ENCODE results near the gene FGFR1OP2.

Gene FGFR1OP2

DNA sequence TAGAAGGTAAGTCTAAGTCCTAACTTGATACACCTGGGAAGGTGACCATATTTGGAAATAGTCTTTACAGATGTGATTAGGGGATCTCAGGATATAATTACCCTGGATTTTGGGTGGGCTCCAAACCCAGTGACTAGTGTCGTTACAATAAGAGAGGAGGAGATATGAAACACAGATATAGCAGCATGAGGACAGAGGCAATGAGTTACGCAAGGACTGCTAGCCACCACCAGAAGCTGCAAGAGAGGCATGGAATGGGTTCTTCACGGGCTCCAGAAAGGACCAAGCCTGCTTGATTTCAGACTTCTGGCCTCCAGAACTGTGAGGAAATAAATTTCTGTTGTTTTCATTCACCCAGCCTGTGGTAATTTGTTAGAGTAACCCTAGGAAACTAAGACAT lies 28.6 kb downstream of the FGFR1OP2 start (continued):
- no peak for TF ChIP-seq ZFP3 (CRISPR knock-in tag; IDR thresholded peaks at IDR 0.05)
- TF ChIP-seq ZNF70 (CRISPR knock-in tag; IDR thresholded peaks at IDR 0.05) = no peak
- no peak for TF ChIP-seq ZNF8 (CRISPR knock-in tag; IDR thresholded peaks at IDR 0.05)
- no peak for TF ChIP-seq ZNF565 (CRISPR knock-in tag; conservative IDR thresholded peaks at IDR 0.05; ENCODE audit: low read depth)
- no peak for TF ChIP-seq OSR1 (CRISPR knock-in tag; IDR thresholded peaks at IDR 0.05)
- TF ChIP-seq, protein P1, sequence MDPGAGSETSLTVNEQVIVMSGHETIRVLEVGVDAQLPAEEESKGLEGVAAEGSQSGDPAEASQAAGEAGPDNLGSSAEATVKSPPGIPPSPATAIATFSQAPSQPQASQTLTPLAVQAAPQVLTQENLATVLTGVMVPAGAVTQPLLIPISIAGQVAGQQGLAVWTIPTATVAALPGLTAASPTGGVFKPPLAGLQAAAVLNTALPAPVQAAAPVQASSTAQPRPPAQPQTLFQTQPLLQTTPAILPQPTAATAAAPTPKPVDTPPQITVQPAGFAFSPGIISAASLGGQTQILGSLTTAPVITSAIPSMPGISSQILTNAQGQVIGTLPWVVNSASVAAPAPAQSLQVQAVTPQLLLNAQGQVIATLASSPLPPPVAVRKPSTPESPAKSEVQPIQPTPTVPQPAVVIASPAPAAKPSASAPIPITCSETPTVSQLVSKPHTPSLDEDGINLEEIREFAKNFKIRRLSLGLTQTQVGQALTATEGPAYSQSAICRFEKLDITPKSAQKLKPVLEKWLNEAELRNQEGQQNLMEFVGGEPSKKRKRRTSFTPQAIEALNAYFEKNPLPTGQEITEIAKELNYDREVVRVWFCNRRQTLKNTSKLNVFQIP (CRISPR knock-in tag; IDR thresholded peaks at IDR 0.05; ENCODE audit: borderline replicate concordance, low read depth) = no peak

DNA sequence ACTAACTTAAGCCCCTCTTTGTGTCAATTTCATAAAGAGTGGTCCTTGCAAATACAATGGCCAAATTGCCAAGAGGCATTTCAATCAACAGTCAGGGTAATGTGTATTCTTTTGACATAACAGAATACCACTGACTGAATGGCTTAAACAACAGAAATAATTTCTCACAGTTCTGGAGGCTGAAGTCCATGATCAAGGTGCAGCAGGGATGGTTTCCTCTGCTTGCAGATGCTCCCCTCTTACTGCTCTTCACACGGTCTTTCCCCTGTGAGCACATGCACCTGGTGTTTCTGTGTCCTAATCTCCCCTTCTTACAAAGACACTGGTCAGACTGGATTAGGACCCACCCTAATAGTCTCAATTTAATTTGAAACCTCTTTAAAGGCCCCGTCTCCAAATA lies 31.9 kb downstream of the FGFR1OP2 start:
- no peak for ATAC-seq
- TF ChIP-seq, protein P1 (CRISPR knock-in tag; IDR thresholded peaks at IDR 0.05; ENCODE audit: borderline replicate concordance, low read depth) = no peak
- TF ChIP-seq TOX (CRISPR knock-in tag; IDR thresholded peaks at IDR 0.05; ENCODE audit: borderline replicate concordance) = no peak

DNA sequence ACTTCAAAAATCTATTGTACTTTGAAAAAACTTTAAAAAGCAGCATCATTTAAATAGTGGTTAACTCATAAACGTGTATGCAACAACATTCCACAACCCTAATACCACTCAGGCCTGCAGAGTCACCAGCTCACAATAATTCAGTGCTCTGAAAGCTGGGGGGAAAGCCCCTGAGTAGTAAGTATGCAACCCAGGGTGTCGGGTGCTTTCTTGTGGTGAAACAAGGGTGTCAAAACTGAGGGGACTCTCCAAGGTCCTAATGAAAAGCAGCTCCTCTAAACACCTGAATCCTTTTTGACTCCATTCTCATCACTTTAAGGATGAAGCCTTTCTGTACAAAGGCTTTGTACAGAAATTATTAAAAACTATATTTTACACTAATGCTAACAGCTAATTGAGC lies 33.7 kb downstream of the FGFR1OP2 start:
- TF ChIP-seq, protein P2, sequence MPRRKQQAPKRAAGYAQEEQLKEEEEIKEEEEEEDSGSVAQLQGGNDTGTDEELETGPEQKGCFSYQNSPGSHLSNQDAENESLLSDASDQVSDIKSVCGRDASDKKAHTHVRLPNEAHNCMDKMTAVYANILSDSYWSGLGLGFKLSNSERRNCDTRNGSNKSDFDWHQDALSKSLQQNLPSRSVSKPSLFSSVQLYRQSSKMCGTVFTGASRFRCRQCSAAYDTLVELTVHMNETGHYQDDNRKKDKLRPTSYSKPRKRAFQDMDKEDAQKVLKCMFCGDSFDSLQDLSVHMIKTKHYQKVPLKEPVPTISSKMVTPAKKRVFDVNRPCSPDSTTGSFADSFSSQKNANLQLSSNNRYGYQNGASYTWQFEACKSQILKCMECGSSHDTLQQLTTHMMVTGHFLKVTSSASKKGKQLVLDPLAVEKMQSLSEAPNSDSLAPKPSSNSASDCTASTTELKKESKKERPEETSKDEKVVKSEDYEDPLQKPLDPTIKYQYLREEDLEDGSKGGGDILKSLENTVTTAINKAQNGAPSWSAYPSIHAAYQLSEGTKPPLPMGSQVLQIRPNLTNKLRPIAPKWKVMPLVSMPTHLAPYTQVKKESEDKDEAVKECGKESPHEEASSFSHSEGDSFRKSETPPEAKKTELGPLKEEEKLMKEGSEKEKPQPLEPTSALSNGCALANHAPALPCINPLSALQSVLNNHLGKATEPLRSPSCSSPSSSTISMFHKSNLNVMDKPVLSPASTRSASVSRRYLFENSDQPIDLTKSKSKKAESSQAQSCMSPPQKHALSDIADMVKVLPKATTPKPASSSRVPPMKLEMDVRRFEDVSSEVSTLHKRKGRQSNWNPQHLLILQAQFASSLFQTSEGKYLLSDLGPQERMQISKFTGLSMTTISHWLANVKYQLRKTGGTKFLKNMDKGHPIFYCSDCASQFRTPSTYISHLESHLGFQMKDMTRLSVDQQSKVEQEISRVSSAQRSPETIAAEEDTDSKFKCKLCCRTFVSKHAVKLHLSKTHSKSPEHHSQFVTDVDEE (CRISPR knock-in tag; IDR thresholded peaks at IDR 0.05) = no peak
- TF ChIP-seq PPARA (CRISPR knock-in tag; IDR thresholded peaks at IDR 0.05; ENCODE audit: borderline replicate concordance) = no peak
- no peak for TF ChIP-seq ESRRG (CRISPR knock-in tag; IDR thresholded peaks at IDR 0.05)
- TF ChIP-seq OSR1 (CRISPR knock-in tag; IDR thresholded peaks at IDR 0.05) = no peak
- no peak for TF ChIP-seq CSDC2 (CRISPR knock-in tag; IDR thresholded peaks at IDR 0.05)
- no peak for TF ChIP-seq ISL1 (CRISPR knock-in tag; IDR thresholded peaks at IDR 0.05)
- no peak for TF ChIP-seq RARB (CRISPR knock-in tag; IDR thresholded peaks at IDR 0.05)
- no peak for TF ChIP-seq GLIS3 (CRISPR knock-in tag; IDR thresholded peaks at IDR 0.05)
- no peak for TF ChIP-seq TCF4 (CRISPR knock-in tag; IDR thresholded peaks at IDR 0.05; ENCODE audit: borderline replicate concordance)
- no peak for TF ChIP-seq SNAI2 (CRISPR knock-in tag; IDR thresholded peaks at IDR 0.05)
- no peak for TF ChIP-seq ZNF565 (CRISPR knock-in tag; conservative IDR thresholded peaks at IDR 0.05; ENCODE audit: low read depth)
- TF ChIP-seq, protein P3, sequence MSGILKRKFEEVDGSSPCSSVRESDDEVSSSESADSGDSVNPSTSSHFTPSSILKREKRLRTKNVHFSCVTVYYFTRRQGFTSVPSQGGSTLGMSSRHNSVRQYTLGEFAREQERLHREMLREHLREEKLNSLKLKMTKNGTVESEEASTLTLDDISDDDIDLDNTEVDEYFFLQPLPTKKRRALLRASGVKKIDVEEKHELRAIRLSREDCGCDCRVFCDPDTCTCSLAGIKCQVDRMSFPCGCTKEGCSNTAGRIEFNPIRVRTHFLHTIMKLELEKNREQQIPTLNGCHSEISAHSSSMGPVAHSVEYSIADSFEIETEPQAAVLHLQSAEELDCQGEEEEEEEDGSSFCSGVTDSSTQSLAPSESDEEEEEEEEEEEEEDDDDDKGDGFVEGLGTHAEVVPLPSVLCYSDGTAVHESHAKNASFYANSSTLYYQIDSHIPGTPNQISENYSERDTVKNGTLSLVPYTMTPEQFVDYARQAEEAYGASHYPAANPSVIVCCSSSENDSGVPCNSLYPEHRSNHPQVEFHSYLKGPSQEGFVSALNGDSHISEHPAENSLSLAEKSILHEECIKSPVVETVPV (CRISPR knock-in tag; IDR thresholded peaks at IDR 0.05) = no peak
- no peak for TF ChIP-seq BACH2 (CRISPR knock-in tag; IDR thresholded peaks at IDR 0.05; ENCODE audit: borderline replicate concordance)
- no peak for TF ChIP-seq ZNF8 (CRISPR knock-in tag; IDR thresholded peaks at IDR 0.05)
- ATAC-seq = no peak

DNA sequence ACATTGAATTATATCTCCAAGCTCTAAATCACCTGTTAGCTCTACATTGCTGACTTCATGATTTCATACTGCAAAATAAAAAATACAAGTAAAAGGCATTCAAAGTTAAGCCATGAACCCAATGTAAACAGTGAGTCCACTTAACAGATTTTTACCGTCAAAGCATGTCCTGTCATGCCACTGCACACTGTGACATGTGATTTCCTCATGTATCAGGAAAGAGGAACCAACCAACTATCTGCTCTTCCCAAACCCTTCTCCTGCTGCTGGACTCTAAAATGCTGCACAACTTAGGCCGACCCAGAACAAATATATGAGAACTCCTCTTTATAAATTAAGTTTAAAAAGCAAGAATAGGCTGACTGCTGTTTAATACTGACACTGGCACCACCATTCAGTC lies 38.4 kb downstream of the FGFR1OP2 start:
- no peak for ATAC-seq
- TF ChIP-seq, protein P1 (CRISPR knock-in tag; IDR thresholded peaks at IDR 0.05; ENCODE audit: borderline replicate concordance, low read depth) = no peak
- TF ChIP-seq, protein P2 (CRISPR knock-in tag; IDR thresholded peaks at IDR 0.05) = no peak

All from SK-N-SH treated with all-trans-retinoic acid at 6 μM for 48 hours (cell line).